ENCODE results near the gene CFH.

CFH gene

DNA sequence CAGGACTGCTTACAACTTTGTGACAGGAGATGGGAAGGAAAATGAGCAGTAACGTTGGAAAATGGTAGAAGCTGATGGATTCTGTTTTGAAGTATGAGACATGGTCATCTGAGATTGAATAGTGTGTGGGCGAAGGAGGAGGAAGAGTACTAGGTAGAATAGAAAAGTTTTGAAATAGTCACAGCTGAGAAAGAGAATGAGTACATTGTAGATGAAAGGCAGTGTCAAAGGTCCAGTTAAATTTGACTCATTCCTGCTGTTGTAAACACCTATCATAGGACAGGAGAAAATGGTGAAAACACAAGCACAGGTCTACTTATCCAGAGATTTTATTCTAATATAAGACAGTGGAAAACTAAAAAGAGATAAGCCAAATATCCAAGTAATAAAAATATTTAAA lies 66.0 kb downstream of the CFH start:
- Mint-ChIP-seq H3K4me3 (no peak overlapping the region), H3K27ac (no peak overlapping the region), H3K4me1 (no peaks in the 10 kb centered on the region), H3K36me3 (ENCODE audit: low read depth) (no peaks in the 10 kb centered on the region), H3K9me3 (no peaks in the 10 kb centered on the region), H3K27me3 (ENCODE audit: low read depth) (no peaks in the 10 kb centered on the region)
- TF ChIP-seq CTCF (IDR thresholded peaks at IDR 0.05; ENCODE audit: unreplicated experiment in 3 of 3), result no peak

DNA sequence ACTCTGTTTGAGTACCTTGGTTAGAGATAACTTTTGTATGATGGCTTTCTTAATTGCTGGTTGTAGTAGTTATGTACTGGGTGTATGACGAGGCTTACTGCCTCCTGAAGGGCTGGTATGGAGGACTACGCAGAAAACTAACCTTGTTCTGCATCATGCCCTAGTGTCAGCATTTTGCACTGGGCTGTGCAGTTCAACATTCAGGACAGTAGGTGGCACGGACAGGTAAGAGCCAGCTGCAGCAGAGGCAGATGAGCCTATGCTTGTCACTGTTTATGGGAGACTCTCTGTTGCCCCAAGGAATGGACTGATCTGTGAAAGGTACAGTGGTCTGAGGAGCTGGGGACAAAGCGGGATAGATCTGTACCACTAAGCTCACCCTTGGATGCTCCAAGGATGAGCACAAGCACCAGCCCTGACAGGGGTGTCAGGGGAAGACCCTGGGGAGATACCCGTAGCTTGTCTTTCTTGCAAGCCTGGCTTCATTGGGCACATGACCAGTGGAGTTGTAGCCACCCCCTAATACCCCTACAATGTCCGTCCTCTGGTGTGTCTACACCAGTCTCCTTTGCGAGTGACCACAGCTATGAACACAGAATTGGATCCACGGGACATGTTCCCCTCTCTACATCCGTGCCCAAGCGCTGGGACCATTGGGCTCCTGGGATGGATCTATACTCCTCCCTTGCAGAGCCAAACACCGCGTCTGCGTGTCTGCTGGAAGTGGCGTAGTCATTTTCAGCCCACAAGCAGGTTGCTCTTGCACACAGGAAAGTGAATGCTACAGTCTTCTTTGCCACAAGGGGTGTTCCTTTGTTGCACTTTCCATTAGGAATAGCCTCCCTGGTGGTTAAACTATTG lies 71.7 kb downstream of the CFH start:
- Mint-ChIP-seq H3K4me3 (no peak overlapping the region), H3K27me3 (ENCODE audit: low read depth) (no peaks in the 10 kb centered on the region), H3K27ac (no peak overlapping the region), H3K9me3 (no peaks in the 10 kb centered on the region), H3K36me3 (ENCODE audit: low read depth) (no peaks in the 10 kb centered on the region), H3K4me1 (no peaks in the 10 kb centered on the region)
- TF ChIP-seq CTCF (IDR thresholded peaks at IDR 0.05; ENCODE audit: unreplicated experiment in 3 of 3), result peak; percentile 38 to 51 (median 39)

DNA sequence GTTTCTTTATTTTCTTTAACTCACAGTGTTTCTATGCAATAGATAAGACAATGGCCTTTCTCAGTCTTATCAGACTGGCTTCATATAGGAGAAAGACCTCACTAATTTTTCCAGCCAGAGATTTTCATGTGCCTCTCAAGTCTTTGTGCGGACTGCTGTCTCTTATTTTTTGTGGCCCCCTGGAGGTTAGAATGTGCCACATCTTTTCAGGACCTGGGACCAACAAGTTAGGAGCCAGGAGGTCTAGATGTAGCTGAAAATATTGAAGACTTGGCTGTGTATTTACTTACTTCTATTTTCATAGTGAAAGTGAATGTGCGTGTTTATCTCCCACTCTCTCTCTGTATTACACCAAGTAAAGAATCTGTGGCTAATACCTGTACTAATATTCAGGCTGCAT lies 80.7 kb downstream of the CFH start:
- no peaks in the 10 kb centered on the region for H3K4me1 Mint-ChIP-seq
- no peaks in the 10 kb centered on the region for H3K27me3 Mint-ChIP-seq (ENCODE audit: low read depth)
- H3K9me3 Mint-ChIP-seq, result peaks cover 5% of the 10 kb centered on the region
- TF ChIP-seq CTCF (IDR thresholded peaks at IDR 0.05; ENCODE audit: unreplicated experiment in 3 of 3), result no peak
- no peak overlapping the region for H3K27ac Mint-ChIP-seq
- H3K4me3 Mint-ChIP-seq, result no peak overlapping the region
- H3K36me3 Mint-ChIP-seq (ENCODE audit: low read depth), result no peaks in the 10 kb centered on the region

- Mint-ChIP-seq H3K36me3 (ENCODE audit: low read depth) (peaks cover 6% of the 10 kb centered on the region), H3K27ac (no peak overlapping the region), H3K4me1 (no peaks in the 10 kb centered on the region), H3K4me3 (no peak overlapping the region), H3K27me3 (ENCODE audit: low read depth) (no peaks in the 10 kb centered on the region), H3K9me3 (peaks cover 11% of the 10 kb centered on the region)
- TF ChIP-seq CTCF (IDR thresholded peaks at IDR 0.05; ENCODE audit: unreplicated experiment in 3 of 3), result no peak
Observed at GRCh38 chr1:196733091-196733970, 81.5 kb downstream of the CFH start.

DNA sequence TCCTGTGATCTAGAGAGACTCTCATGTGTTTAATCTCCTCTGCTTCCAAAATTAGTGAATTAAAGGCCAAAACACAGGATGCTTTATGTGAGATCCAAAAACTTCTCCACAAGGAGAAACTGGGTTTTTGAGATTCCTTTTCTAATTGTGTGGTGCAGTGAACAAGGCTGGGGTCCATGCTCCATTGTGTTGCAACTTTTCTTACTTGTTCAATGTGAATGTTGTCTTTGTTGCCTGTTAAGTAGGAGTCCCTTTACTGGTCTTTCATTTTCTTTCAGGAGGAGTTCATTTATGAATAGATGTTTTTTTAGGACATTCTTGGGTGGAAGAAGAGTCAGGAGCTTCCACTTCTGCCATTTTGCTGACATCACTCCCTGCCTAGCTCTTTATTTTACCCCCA lies 82.2 kb downstream of the CFH start:
- TF ChIP-seq CTCF (IDR thresholded peaks at IDR 0.05; ENCODE audit: unreplicated experiment in 3 of 3), result no peak
- no peak overlapping the region for H3K4me3 Mint-ChIP-seq
- peaks cover 11% of the 10 kb centered on the region for H3K9me3 Mint-ChIP-seq
- no peaks in the 10 kb centered on the region for H3K4me1 Mint-ChIP-seq
- H3K27me3 Mint-ChIP-seq (ENCODE audit: low read depth), result no peaks in the 10 kb centered on the region
- H3K36me3 Mint-ChIP-seq (ENCODE audit: low read depth), result peaks cover 6% of the 10 kb centered on the region
- no peak overlapping the region for H3K27ac Mint-ChIP-seq
